NCI-H187 (cell line): ENCODE measurements around the gene RAD51B.
"Not testable (repeated sequence)": the region's sequence is repeated elsewhere in the genome, so short reads cannot be mapped to it uniquely, and the experiment has no call there.

ENCODE experiments used
- DNase-seq, 2 experiments: peaks; one replicate each; lab custom pipeline; 2025; lab: John Stamatoyannopoulos, UW

The RAD51B gene

DNA sequence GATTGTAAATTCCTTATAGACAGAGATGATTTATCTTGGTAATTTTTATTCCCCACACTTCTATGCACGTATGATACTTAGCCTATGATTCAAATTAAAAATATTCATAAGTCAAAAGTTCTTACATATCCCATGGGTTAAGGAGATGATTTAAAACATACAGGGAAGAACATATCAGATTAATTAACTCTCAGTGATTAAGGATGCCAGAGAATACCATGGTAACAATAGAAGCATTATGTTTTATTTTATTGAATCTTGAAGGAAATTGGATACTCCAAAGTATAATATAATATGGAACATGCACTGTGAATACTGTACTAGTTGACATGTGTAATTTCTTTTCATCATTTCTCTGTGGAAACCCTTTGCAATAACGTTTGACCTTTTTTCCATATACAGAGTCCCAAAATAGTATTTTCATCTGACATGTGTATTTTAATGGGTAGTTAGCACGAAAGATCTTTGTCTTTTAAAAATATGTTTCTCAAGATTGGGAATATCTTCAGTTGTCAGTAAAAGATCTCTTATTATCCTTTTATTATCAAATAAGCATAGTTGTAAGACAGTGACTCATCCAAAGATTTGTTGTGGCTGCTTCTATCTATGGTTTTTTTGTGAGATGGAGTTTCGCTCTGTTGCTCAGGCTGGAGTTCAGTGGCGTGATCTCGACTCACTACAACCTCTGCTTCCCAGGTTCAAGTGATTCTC is 166.7 kb downstream of the RAD51B start:
- no peak for DNase-seq

DNA sequence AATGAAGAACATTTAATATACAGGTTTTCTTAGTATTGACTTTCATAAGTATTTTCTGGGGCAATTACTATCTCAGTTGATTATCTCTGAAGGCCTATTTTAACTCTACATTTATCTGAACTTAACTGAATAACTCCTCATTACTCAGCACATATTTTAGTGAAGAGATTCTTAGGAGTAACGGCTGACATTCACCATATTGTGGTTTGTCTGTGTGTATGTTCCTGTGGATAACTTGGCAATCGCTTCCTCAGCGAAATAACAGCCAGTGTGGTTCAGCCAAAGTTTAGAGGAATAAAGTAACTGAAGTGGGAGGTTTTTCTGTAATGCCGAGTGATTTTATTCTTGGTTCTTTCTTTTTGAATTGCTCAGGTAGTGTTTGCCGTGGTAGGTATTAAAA is 168.0 kb downstream of the RAD51B start:
- DNase-seq, result no peak

DNA sequence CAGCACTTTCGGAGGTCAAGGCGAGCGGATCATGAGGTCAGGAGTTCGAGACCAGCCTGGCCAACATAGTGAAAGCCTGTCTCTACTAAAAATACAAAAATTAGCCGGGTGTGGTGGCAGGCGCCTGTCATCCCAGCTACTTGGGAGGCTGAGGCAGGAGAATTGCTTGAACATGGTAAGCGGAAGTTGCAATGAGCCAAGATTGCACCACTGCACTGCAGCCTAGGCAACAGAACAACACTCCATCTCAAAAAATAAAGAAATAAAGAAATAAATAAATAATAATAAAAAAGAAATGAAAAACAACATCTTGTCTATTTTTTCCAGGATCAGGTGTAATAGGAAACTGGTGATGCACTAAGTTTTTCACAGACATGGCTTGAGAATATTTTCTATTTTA is 168.6 kb downstream of the RAD51B start:
- DNase-seq, result not testable (repeated sequence)

DNA sequence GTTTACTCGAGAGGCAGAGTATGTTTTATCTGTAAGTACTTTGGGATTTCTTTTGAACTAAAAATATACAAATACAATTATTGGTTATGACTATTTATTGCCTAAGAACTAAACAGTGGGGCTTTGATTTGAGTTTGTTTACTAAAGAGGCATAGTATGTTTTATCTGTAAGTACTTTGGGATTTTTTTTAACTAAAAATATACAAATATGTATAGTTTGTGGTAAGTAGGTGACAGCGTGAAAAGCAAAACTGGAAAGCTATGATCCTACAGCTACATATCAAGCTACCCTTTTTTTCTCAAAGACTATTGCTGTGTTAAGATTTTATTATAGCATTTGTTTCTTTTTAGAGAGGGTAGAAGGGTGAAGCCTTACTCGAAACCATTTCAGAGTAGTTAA is 171.0 kb downstream of the RAD51B start:
- DNase-seq, result no peak

DNA sequence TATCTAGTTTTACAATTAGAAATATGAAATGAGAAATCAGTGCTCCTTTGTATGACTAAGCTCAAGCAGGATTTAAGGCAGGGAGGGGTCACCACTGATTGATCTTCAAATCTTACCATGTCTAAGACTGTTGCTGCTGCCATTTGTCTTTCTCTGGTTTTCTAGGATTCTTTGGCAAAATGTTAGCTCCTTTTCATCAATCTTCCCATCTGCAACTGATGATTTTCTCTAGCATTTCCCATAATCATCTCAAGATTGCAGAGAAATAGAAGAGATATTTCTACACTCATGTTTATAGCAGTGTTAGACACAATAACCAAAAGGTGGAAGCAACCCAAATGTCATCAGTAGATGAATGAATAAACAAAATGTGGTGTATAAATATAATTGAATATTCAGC is 175.0 kb downstream of the RAD51B start:
- DNase-seq, result no peak

DNA sequence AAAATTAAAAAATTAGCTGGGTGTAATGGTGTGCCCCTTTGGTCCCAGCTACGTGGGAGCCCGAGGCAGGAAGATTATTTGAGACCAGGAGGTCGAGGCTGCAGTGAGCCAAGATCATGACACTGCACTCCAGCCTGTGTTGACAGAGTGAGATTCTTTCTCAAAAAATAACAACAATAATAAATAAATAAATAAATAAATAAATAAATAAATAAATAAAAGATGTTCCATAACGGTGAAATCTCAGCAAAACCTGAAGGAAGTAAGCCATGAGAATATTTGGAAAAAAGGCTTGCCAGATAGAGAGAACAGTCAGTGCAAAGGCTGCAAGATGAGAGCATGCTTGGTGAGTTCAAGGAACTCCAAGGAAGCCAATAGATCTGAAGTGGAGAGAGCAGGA is 176.7 kb downstream of the RAD51B start:
- no peak for DNase-seq

DNA sequence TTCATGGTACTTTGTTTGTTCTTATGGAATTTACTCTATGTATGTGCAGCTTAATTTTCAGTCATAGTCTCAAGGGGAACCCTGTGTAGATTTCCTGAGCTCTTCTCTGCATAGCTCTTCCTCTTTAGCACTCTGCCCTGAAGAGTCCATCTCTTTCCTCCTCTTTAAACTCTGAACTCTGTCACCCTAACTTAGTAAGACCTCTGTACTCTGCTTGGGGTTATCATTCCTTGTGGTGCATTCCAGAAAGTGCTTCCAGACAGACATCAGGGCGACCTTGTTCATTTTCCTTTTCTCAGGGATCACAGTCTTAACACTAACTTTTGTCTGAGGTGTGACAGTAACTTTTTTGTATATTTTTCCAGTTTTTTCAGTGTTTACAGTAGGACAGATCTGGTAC is 179.3 kb downstream of the RAD51B start:
- no peak for DNase-seq

DNA sequence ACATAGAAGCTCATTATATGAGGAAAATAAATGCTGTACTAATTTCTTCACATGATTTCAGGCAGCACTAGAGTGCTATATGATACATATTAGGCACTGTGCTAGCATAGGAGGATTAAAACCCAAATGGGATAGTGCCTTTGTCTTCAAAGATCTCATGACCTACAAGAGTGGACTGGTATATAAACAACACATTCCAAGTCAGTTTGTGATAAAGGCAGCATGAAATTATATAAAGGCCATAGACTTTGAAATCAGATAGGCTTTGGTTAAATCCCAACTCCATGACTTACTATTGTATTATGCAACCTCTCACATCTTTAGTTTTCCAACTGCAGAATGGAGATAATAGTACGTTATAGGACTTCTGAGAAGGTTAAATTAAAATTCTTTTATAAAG is 179.7 kb downstream of the RAD51B start:
- no peak for DNase-seq

DNA sequence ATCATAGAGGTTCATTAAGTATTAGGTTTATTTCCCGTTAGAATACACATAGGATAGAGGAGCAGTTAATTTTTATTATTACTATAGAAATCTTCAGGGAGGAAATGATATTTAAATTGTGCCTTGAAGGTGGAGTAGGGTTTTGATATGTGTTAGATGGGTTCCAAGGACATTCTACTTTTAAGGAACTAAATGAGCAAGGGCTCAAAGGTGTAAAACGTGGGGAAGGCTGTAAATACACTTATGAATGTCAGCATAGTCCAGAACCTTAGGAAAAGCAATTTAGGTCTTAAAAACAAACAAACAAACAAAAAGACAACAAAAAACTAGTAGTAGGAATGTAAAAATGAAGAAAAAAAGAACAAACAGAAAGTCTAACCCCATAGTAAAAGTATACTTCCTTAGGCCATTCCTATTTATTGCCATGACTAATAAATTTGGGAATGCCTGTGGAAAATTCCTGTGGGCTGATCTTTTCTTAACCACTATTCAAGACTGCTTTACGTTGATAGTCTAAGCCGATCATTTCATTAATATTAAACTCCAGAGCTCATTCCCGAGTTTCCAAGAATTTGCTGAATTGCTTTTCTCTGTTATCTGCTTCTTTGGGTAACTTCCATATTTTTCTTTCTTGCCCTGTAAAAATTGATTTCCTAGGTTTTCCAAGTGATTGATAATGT is 180.3 kb downstream of the RAD51B start:
- DNase-seq, result no peak

DNA sequence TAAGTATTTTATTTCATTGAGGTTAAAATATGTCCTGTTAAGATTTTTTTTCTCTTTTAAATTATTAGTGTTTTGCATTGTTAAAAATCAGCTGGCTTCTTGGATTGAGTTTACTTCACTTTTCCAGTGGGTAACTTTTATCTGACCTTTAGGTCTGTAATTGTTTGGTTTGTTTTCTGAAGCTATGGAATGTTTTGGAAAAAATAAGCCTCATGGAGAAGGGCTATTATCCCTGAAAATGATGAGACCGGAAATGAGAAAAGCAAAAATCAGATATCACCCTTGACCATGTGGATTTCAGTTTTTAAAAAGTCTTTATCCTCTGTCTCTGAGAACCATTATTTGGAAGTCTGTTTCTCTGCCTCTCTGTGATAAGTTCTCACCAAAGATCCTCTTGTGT is 180.9 kb downstream of the RAD51B start:
- DNase-seq, result no peak

DNA sequence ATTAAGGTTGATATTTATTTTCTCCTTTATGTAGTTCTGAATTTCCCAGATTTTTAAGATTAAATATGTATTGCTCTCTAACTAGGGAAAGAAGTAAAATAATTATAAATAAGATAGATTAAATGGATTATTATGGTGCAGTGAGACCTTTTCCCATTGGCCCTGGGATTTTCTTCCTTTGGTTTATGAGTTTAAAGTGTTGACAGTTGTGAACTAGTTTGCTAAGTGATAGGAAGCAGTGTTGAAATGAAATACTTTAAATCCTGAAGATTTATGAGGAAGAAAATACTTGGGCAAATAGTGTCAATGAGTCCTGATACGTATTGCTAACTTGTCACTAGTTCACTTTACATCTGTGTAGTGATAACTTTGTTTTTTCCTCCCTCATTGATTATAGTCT is 188.9 kb downstream of the RAD51B start:
- DNase-seq, result no peak

DNA sequence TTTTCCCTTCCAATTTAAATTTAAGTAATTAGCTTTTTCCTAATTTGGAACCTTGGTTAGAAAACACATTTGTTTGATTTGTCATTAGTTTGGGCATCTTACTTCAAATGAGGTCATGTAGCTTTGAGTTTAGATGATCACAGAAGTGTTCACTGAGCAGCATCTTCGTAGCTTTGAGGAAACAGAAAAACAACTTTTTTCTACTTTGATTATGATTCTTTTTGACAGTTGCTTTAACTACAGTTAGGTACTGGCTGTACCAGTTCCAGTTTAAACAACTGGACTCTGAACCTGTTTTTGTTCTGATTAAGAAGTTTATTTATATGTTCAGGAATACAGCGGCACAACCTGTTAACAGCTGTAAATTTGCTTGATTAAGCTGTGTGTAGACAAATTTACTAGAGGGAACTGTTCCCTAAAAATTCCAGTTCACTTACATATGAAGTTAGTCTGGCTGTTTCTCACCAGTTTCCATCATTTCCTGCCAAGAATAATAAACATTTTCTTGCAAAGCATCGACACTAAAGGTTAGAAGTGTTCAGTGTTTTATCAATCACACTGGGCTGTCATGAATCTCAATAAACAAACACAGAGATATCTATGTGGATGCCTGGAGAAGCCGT is 191.9 kb downstream of the RAD51B start:
- no peak for DNase-seq

DNA sequence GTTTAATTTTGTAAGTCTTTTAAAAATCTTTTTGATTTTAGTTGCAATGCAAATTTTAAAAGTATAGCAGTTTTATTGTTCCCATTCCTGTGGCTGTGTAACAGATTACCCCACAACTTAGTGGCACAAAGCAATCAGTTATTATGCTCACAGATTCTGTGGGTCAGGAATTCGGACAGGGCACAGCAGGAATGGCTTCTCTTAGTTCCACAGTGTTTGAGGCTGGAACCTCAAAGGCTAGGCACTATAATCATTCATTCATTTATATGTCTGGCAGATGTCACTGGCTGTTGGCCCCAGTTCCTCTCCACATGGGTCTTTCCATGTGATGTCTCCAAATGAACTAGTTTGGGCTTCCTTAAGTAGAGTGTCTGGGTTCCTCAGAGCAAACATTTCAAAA is 193.3 kb downstream of the RAD51B start:
- no peak for DNase-seq

DNA sequence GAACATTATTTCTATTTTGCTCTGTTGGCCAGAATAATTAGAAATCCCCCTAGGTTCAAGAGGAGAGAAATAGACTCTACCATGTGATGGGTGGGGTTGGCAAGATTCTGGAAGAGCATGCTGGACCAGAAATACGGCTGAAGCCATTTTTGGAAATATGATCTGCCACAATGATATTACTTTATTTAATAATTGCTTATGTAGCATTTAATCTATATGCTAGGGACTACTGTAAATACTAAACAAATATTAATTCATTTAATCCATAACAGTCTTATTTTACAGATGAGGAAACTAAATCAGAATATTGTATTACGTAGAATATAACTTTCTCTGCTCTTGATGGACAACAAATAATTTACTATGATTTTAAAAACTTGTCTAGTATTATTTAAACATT is 193.7 kb downstream of the RAD51B start:
- DNase-seq, result no peak

DNA sequence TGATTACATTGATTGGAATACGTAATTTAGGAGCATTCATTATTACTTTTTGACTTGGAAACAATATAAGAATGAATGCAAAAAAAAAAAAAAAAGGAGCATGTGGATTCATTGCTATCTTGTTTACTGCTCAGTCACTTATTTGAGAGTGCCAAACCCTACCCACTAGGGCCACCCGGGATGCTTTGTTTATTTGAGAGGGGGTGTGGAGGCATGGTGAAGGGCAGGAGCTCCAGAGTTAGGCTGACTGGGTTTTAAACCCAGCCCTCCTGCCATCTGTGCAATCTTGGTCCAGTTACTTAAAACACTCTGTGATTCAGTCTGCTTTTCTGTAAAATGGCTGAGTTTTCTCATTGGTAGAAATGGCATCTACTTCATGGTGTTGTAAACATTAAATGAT is 195.2 kb downstream of the RAD51B start:
- no peak for DNase-seq

DNA sequence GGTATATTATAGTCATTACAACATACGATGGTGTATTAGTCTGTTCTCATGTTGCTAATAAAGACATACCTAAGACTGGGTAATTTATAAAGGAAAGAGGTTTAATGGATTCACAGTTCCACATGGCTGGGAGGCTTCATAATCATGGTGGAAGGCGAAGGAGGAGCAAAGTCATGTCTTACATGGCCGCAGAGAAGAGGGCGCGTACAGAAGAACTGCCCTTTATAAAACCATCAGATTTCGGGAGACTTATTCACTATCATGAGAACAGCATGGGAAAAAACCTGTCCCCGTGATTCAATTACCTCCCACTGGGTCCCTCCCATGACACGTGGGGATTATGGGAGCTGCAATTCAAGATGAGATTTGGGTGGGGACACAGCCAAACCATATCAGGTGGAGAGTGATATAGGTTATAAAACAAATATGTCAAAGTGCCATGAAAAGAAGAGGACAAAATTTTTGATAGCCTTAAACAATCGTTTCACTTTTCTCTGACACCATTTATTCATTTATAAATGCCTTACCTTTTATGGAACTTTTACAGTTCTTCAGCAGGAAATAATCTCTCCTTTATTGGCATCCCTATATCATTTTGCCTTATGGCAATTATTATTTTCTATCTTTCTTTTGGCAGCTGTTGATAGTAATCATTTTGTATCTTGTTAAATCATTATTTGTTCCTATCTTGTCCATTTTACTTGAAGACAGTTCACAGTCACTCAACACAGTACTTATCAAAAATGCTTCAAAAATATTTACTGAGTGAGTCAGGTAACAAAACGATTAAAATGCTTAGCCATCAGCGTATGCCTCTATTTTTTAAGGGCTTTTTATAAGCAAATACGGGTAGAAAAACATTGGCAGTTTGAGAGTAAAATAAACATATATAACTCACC is 196.0 kb downstream of the RAD51B start:
- DNase-seq, result no peak

DNA sequence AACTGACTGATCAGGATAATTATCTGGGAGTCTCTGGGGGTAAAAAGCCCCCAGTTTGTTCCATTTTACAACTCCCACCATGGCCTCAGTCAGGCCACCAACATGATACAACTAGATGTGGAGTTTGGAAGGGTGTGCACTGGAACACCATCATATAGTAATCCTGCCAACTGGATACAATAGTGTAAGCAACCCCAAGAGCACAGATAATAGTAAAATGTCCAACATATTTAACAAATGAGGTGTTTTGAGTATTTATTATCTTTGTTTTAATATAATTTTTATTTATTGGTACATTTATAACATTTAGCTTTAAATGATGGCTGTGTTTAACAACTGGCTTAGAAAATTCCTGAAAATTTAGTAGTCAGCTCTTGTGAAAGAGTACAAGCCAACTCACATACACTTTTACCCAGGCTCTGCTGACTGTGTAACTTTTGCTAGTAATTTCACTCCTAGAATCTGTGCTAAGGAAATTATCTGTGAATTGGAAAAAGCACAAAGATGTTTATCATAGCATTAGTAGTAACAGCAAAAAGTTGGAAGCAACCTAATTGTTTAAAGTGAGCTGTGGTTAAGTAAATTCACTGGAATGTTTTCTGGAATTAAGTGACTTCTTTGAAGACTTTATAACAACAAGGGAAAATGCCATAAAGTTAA is 196.8 kb downstream of the RAD51B start:
- DNase-seq, result no peak

DNA sequence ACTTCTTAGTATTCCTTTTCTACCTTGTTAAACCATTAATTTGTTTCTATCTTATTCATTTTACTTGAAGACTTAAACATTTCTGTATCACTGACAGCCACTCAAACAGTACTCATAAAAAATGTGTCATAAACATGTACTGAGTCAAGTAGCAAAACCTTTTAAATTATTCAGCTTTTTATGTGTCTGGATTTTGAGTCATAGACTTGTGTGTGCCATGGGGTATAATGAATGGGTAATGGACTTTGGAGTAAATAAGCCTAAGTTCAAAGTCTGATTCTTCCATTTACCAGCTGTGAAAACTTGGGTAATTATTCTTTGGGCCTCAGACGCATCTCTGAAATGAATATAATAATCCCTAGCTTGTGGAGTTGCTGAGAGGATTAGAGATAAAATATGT is 199.0 kb downstream of the RAD51B start:
- no peak for DNase-seq

DNA sequence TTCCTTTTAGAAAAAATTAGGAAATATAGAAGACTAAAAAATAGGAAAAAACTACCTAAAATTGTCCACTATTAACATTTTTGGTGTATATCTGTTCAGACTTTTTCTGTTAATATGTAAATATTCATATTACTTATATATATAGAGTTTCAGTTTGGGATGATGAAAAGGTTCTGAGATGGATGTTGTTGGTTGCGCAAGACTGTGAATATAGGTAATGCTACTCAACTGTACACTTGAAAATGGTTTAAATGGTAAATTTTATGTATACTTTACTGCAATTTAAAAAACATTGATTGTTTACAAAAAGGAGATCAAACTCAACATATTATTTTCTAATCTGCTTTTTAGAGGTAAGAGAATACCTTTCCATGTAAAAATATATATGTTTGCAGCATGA is 200.9 kb downstream of the RAD51B start:
- no peak for DNase-seq

DNA sequence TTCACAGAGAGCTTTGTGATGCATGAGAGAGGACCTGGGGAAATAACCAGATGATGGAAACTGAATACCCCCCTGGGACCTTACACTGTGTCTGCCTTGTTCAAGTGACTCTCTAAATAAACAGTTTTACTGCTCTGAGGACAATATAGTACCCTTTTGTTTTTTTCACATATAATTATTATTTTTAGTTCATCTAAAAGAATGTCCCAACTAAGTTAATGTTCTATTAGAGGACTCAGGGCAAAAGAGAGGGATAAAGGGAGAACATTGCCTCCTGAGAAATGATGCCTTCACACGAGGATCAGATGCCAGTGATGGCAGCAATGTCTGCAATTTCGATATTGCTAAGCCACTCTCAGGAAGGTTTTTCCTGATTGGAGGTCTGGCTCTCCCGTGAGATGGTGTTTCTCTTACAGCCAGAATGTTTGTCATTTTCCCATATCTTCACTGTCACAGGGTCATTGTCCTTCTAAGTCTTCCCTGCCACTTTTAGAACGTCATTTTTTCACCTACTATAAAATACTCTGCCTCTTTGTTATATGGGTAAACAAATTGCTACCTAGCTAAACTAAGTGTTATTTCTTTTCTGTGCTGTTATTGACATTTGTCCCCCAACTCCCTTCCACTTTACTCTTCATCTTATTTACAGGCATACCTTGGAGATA is 201.6 kb downstream of the RAD51B start:
- DNase-seq, result peak; percentile 81 to 88

DNA sequence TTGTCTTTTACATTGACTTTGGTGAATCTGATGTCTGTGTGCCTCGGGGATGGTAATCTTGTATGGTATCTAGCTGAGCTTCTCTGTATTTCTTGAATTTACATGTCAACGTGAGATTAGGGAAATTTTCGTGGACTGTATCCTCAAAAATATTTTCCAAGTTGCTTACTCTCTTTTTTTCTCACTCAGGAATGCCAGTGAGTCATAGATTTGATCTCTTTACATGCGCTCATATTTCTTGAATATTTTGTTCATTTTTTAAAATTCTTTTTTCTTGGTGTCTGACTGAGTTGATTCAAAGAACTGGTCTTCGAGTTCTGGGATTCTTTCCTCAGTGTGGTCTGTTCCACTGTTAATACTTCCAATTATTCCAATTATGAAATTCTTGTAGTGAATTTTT is 207.7 kb downstream of the RAD51B start:
- no peak for DNase-seq
